HG03558 (cell line): Measurements from ENCODE around the gene TRIM74.
"Not testable (repeated sequence)": the region's sequence is repeated elsewhere in the genome, so short reads cannot be mapped to it uniquely, and the experiment has no call there.

Source experiments
- ATAC-seq: cut with Tn5 transposase; IDR thresholded peaks from one replicate; pipeline ENCODE4 v1.9.1; 2021; ENCODE audit warnings: moderate number of reproducible peaks; ENCODE audit not compliant: unreplicated experiment; ENCODE audit errors: extremely low read depth

TRIM74 gene

GRCh38 chr7:72960626-72961345 is 8.5 kb downstream of the TRIM74 start:
- ATAC-seq = not testable (repeated sequence)

- ATAC-seq = not testable (repeated sequence)
Observed at GRCh38 chr7:72960029-72960428, 9.2 kb downstream of the TRIM74 start.

GRCh38 chr7:72954563-72955198 is 14.6 kb downstream of the TRIM74 start:
- peak; percentile 82 for ATAC-seq

- peak; percentile 7 for ATAC-seq
Observed at GRCh38 chr7:72953901-72954562, 15.2 kb downstream of the TRIM74 start.

- not testable (repeated sequence) for ATAC-seq
Observed at GRCh38 chr7:72950432-72950831, 18.8 kb downstream of the TRIM74 start.

GRCh38 chr7:72949686-72950085 is 19.6 kb downstream of the TRIM74 start:
- ATAC-seq = not testable (repeated sequence)

- ATAC-seq = not testable (repeated sequence)
Observed at GRCh38 chr7:72949276-72949675, 20.0 kb downstream of the TRIM74 start.

- not testable (repeated sequence) for ATAC-seq
Observed at GRCh38 chr7:72948714-72949113, 20.6 kb downstream of the TRIM74 start.

GRCh38 chr7:72946130-72946745 is 23.0 kb downstream of the TRIM74 start:
- not testable (repeated sequence) for ATAC-seq

- ATAC-seq = not testable (repeated sequence)
Observed at GRCh38 chr7:72945597-72945996, 23.7 kb downstream of the TRIM74 start.

GRCh38 chr7:72944937-72945336 is 24.3 kb downstream of the TRIM74 start:
- ATAC-seq = not testable (repeated sequence)

- ATAC-seq = not testable (repeated sequence)
Observed at GRCh38 chr7:72942956-72943355, 26.3 kb downstream of the TRIM74 start.

GRCh38 chr7:72942022-72942705 is 27.1 kb downstream of the TRIM74 start:
- ATAC-seq = not testable (repeated sequence)

- not testable (repeated sequence) for ATAC-seq
Observed at GRCh38 chr7:72928216-72928615, 41.0 kb downstream of the TRIM74 start.

GRCh38 chr7:72927791-72928190 is 41.5 kb downstream of the TRIM74 start:
- ATAC-seq = not testable (repeated sequence)

- ATAC-seq = no peak
Observed at GRCh38 chr7:72925546-72926120, 43.6 kb downstream of the TRIM74 start.

GRCh38 chr7:72924733-72925545 is 44.3 kb downstream of the TRIM74 start, which contains the start of gene POM121:
TSS of gene POM121 (plus strand) at chr7:72925095. CDS start at chr7:72925122, 27 bp downstream.
- peak; percentile 60 for ATAC-seq

GRCh38 chr7:72924386-72924732 is 44.9 kb downstream of the TRIM74 start:
- ATAC-seq = no peak

- no peak for ATAC-seq
Observed at GRCh38 chr7:72919256-72919775, 50.0 kb downstream of the TRIM74 start.
